ENCODE results near the gene RNF26. TPM values are rescaled to one million over a fixed set of nuclear protein-coding genes. Genes with fewer than 3 reads are reported as not detected.
A peak's percentile ranks its signal among the peaks of the same experiment; 100 is the strongest.

Gene RNF26
- total and polyA plus RNA-seq, 2 of the 13 experiments (the other 11 are each of a cell fraction or from before 2014, with no cell fraction given) = 11.9 to 26.3 TPM

GRCh38 chr11:119352857-119353260, 18.5 kb downstream of the RNF26 start (continued):
- no peak for TF ChIP-seq ZNF709 (CRISPR knock-in tag; IDR thresholded peaks at IDR 0.05)
- no peak for TF ChIP-seq LRRFIP1 (CRISPR knock-in tag; conservative IDR thresholded peaks at IDR 0.05)
- TF ChIP-seq ZNF580 (CRISPR knock-in tag; IDR thresholded peaks at IDR 0.05; ENCODE audit: borderline replicate concordance, low read depth) = peak; percentile 41; the same call in 1 of the 2 replicates
- no peak for TF ChIP-seq SAFB2 (CRISPR knock-in tag; IDR thresholded peaks at IDR 0.05; ENCODE audit: borderline replicate concordance, low read depth)
- no peak for TF ChIP-seq ATM (IDR thresholded peaks at IDR 0.05; ENCODE audit: borderline replicate concordance)
- no peak for TF ChIP-seq ZNF546 (CRISPR knock-in tag; conservative IDR thresholded peaks at IDR 0.05)
- TF ChIP-seq ZFX (CRISPR knock-in tag; IDR thresholded peaks at IDR 0.05; ENCODE audit: low read depth) = peak; percentile 65; the same call in 1 of the 2 replicates
- no peak for TF ChIP-seq ZNF260 (CRISPR knock-in tag; IDR thresholded peaks at IDR 0.05; ENCODE audit: borderline replicate concordance, low read depth)
- no peak for TF ChIP-seq POLR2G (IDR thresholded peaks at IDR 0.05; ENCODE audit: low read depth, low read length)
- TF ChIP-seq ZNF317 (CRISPR knock-in tag; IDR thresholded peaks at IDR 0.05) = no peak
- TF ChIP-seq ZNF556 (CRISPR knock-in tag; IDR thresholded peaks at IDR 0.05; ENCODE audit: borderline replicate concordance) = no peak
- no peak for TF ChIP-seq DNMT1 (CRISPR knock-in tag; IDR thresholded peaks at IDR 0.05)
- no peak for TF ChIP-seq HNF1B (CRISPR knock-in tag; IDR thresholded peaks at IDR 0.05)
- TF ChIP-seq ZNF850 (CRISPR knock-in tag; conservative IDR thresholded peaks at IDR 0.05) = no peak
- TF ChIP-seq RXRB (CRISPR knock-in tag; IDR thresholded peaks at IDR 0.05; ENCODE audit: borderline replicate concordance) = peak; percentile 46; the same call in 1 of the 2 replicates
- no peak for TF ChIP-seq HNF1A (IDR thresholded peaks at IDR 0.05; ENCODE audit: low read depth)
- 0 out of 2 replicates have a peak, but pooled peaks have one; percentile 21 for TF ChIP-seq HNF1A (CRISPR knock-in tag; IDR thresholded peaks at IDR 0.05; ENCODE audit: borderline replicate concordance)
- TF ChIP-seq ZNF749 (CRISPR knock-in tag; IDR thresholded peaks at IDR 0.05; ENCODE audit: borderline replicate concordance) = no peak
- no peak for TF ChIP-seq UBTF (CRISPR knock-in tag; IDR thresholded peaks at IDR 0.05)
- TF ChIP-seq ZNF720 (CRISPR knock-in tag; IDR thresholded peaks at IDR 0.05) = no peak
